GM12878 (cell line): ENCODE results near the gene NFAM1. TPM values are rescaled to one million over a fixed set of nuclear protein-coding genes. Genes with fewer than 3 reads are reported as not detected.

Source experiments
- BHLHE40 ChIP-seq, 2 experiments: fragments of 450-650 bp in 1 of 2; IDR thresholded peaks; 2 replicates each; pipeline ENCODE4 v1.6.1; 2011 to 2017; ENCODE audit warnings: low read depth in 2 of 2, borderline replicate concordance in 1 of 2, improper control_type of control experiment in 1 of 2, low read length in 1 of 2, mild to moderate bottlenecking in 1 of 2
- DPF2 ChIP-seq: fragments of 450-650 bp; IDR thresholded peaks from 2 replicates; pipeline ENCODE4 v1.6.1; 2017; ENCODE audit warnings: mild to moderate bottlenecking
- GATAD2B ChIP-seq: fragments of 450-650 bp; conservative IDR thresholded peaks from 2 replicates; pipeline ENCODE4 v1.6.1; 2017; ENCODE audit warnings: low read depth, mild to moderate bottlenecking, moderate library complexity
- HDGF ChIP-seq: fragments of 450-650 bp; IDR thresholded peaks from 2 replicates; pipeline ENCODE4 v1.6.1; 2016; ENCODE audit warnings: antibody characterized with exemption
- IKZF1 ChIP-seq: fragments of 450-650 bp; conservative IDR thresholded peaks from 2 replicates; pipeline ENCODE4 v1.6.1; 2017; ENCODE audit warnings: antibody characterized with exemption, mild to moderate bottlenecking
- POLR2AphosphoS5 ChIP-seq: IDR thresholded peaks from 2 replicates; pipeline ENCODE4 v1.6.1; 2011; ENCODE audit warnings: mild to moderate bottlenecking, low read length, inconsistent platforms
- RUNX3 ChIP-seq: IDR thresholded peaks from 2 replicates; pipeline ENCODE4 v1.6.1; 2012; ENCODE audit warnings: low read length, inconsistent platforms
- SMAD1 ChIP-seq: fragments of 450-650 bp; IDR thresholded peaks from 2 replicates; pipeline ENCODE4 v1.6.1; 2018; ENCODE audit warnings: mild to moderate bottlenecking, low read depth; ENCODE audit not compliant: partially characterized antibody
- SMAD5 ChIP-seq: IDR thresholded peaks from 2 replicates; pipeline ENCODE4 v1.6.1; 2016; ENCODE audit warnings: antibody characterized with exemption, low read depth
- SPI1 ChIP-seq: IDR thresholded peaks from 2 replicates; pipeline ENCODE4 v1.6.1; 2011; ENCODE audit warnings: low read depth, mild to moderate bottlenecking, low read length, moderate library complexity, borderline replicate concordance; ENCODE audit not compliant: insufficient read depth
- polyA plus RNA-seq, 11 experiments: library from polyadenylated mRNA; depleted of rRNA in 4 of 11; unstranded in 6 of 11; stranded (reverse) in 5 of 11; fragments of >200 nt; fragmentation: Nextera tagmentation in 4 of 11; fragmentation: Illumina TruSeq in 1 of 11; extraction: Ambion mirVana in 4 of 11; extraction: Trizol in 1 of 11; gene quantifications; 1 replicate in 1 of 11; 2 replicates in 10 of 11; pipeline versions ENCODE4 v1.2.1 to v1.2.3, GENCODE V29; 2011 to 2016; ENCODE audit warnings: inconsistent platforms in 2 of 11, missing spikeins in 2 of 11, low read depth in 1 of 11
- total RNA-seq, 4 experiments: library from RNA; depleted of rRNA in 3 of 4; stranded (reverse); fragments of >200 nt in 3 of 4; fragmentation: Illumina TruSeq in 1 of 4; extraction: Trizol in 1 of 4; gene quantifications; 2 replicates each; pipeline versions ENCODE4 v1.2.1 to v1.2.3, GENCODE V29; 2013 to 2021
- TF ChIP-seq, protein P1 (sequence below): fragments of 450-650 bp; IDR thresholded peaks from 2 replicates; pipeline ENCODE4 v1.6.1; 2017; ENCODE audit warnings: mild to moderate bottlenecking, moderate library complexity

Gene NFAM1
- total and polyA plus RNA-seq, 10 of the 15 experiments (the other 5 are each of a cell fraction or from before 2014, with no cell fraction given): 0.13 to 1.3 (median 0.24) TPM; not detected in 3

DNA sequence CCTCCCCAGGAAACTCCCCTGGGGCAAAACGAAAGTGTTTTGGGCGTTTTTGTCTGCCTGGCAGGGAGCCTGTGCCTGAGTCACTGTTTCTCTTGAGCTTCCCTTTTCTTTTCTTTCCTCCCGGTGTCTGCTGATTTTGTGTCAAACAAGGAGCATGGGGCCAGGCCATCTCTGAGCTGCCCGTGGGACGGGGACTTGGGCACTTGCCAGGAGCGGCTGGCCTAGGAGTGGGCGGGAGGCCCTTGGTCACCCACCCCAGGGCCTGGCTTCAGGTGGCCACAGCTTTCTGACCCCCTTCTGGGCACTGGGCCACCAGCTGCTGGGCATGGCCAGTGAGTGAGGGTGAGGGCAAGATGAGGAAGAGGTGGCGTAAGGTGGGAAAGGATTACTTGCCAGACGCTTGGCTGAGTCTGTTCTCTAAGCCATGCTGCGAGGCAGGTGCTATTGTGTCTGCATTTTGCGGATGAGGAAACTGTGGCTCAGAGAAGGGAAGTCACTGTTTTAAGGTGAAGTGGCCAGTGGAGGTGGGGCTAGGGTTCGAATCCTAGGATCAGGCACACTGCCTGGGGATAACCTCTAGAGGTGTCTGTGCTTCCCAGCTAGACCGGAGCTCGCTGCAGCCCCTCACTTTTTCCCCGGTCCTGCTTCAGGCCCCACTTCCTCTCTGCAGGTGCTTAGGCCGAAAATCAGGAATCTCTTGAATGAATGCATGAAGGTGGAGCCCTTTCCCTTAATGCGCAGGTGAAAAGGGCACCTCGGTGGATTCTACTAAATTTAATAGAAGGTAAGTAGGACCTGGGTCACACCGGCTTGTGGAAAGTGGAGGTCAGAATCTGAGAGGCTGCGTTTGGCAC is 7.8 kb upstream of the NFAM1 start (continued):
- TF ChIP-seq HDGF: peak; percentile 79; the same call in 1 of the 2 replicates
- peak; percentile 84 for TF ChIP-seq DPF2
- TF ChIP-seq SMAD5: no peak
- peak; percentile 59; the same call in 1 of the 2 replicates for TF ChIP-seq GATAD2B
- TF ChIP-seq, protein P1, sequence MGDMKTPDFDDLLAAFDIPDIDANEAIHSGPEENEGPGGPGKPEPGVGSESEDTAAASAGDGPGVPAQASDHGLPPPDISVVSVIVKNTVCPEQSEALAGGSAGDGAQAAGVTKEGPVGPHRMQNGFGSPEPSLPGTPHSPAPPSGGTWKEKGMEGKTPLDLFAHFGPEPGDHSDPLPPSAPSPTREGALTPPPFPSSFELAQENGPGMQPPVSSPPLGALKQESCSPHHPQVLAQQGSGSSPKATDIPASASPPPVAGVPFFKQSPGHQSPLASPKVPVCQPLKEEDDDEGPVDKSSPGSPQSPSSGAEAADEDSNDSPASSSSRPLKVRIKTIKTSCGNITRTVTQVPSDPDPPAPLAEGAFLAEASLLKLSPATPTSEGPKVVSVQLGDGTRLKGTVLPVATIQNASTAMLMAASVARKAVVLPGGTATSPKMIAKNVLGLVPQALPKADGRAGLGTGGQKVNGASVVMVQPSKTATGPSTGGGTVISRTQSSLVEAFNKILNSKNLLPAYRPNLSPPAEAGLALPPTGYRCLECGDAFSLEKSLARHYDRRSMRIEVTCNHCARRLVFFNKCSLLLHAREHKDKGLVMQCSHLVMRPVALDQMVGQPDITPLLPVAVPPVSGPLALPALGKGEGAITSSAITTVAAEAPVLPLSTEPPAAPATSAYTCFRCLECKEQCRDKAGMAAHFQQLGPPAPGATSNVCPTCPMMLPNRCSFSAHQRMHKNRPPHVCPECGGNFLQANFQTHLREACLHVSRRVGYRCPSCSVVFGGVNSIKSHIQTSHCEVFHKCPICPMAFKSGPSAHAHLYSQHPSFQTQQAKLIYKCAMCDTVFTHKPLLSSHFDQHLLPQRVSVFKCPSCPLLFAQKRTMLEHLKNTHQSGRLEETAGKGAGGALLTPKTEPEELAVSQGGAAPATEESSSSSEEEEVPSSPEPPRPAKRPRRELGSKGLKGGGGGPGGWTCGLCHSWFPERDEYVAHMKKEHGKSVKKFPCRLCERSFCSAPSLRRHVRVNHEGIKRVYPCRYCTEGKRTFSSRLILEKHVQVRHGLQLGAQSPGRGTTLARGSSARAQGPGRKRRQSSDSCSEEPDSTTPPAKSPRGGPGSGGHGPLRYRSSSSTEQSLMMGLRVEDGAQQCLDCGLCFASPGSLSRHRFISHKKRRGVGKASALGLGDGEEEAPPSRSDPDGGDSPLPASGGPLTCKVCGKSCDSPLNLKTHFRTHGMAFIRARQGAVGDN: peak; percentile 76
- TF ChIP-seq SPI1: peak; percentile 72
- TF ChIP-seq IKZF1: peak; percentile 71
- 0 out of 2 replicates have a peak, but pooled peaks have one; percentile 4 for TF ChIP-seq RUNX3
- peak; percentile 64 for TF ChIP-seq POLR2AphosphoS5
- peak in 1 of 2 experiments; percentile 53; a peak in 2 of 4 replicates for TF ChIP-seq BHLHE40 (IDR thresholded peaks at IDR 0.05; ENCODE audit: borderline replicate concordance in 1 of 2, low read depth in 2 of 2, low read length in 1 of 2)
- TF ChIP-seq SMAD1: peak; percentile 52
